HepG2 (cell line): ENCODE results near the gene EYA3.
"Not testable (repeated sequence)": the region's sequence is repeated elsewhere in the genome, so short reads cannot be mapped to it uniquely, and the experiment has no call there.

ENCODE experiments used
- ARID2 ChIP-seq: sonication (generic); formaldehyde crosslinking; IDR thresholded peaks from 2 replicates; pipeline ENCODE4 v1.8.1; 2022; ENCODE audit warnings: mild to moderate bottlenecking, missing genetic modification reagents, borderline replicate concordance
- ZBTB7A ChIP-seq: sonication (generic); formaldehyde crosslinking; IDR thresholded peaks from 2 replicates; pipeline ENCODE4 v1.8.0; 2022; ENCODE audit warnings: mild to moderate bottlenecking, missing genetic modification reagents
- ZFX ChIP-seq: sonication (generic); formaldehyde crosslinking; IDR thresholded peaks from 2 replicates; pipeline ENCODE4 v1.4.0; 2020; ENCODE audit warnings: mild to moderate bottlenecking, low read depth, missing genetic modification reagents, moderate library complexity
- ZNF607 ChIP-seq: sonication (generic); formaldehyde crosslinking; IDR thresholded peaks from 2 replicates; pipeline ENCODE4 v1.5.1; 2020; ENCODE audit warnings: missing genetic modification reagents, mild to moderate bottlenecking, borderline replicate concordance
- ZSCAN30 ChIP-seq: sonication (generic); formaldehyde crosslinking; IDR thresholded peaks from 2 replicates; pipeline ENCODE4 v1.5.0; 2020; ENCODE audit warnings: mild to moderate bottlenecking, missing genetic modification reagents
- TF ChIP-seq, protein P1 (sequence below): sonication (generic); formaldehyde crosslinking; IDR thresholded peaks from 2 replicates; pipeline ENCODE4 v1.9.0; 2021; ENCODE audit warnings: missing genetic modification reagents, borderline replicate concordance

DNA sequence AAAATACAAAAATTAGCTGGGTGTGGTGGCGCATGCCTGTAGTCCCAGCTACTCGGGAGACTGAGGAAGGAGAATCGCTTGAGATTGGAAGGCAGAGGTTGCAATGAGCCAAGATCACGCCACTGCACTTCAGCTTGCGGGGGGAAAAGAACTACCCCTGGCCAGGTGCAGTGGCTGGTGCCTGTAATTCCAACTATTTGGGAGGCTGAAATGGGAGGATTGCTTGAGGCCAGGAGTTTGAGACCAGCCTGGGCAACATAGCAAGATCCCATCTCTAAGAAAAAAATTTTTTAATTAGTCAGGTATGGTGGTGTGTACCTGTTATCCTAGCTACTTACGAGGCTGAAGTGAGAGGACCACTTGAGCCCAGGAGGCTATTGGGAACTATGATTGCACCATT is 93.9 kb downstream of the EYA3 start:
- not testable (repeated sequence) for TF ChIP-seq ARID2 (CRISPR knock-in tag); ZSCAN30; ZFX (CRISPR knock-in tag); ZBTB7A (CRISPR knock-in tag); ZNF607
- TF ChIP-seq, protein P1, sequence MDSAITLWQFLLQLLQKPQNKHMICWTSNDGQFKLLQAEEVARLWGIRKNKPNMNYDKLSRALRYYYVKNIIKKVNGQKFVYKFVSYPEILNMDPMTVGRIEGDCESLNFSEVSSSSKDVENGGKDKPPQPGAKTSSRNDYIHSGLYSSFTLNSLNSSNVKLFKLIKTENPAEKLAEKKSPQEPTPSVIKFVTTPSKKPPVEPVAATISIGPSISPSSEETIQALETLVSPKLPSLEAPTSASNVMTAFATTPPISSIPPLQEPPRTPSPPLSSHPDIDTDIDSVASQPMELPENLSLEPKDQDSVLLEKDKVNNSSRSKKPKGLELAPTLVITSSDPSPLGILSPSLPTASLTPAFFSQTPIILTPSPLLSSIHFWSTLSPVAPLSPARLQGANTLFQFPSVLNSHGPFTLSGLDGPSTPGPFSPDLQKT (CRISPR knock-in tag), result not testable (repeated sequence)
